ENCODE results near the gene RPS5. TPM values are rescaled to one million over a fixed set of nuclear protein-coding genes. Genes with fewer than 3 reads are reported as not detected.

Gene RPS5
- polyA plus RNA-seq, 2 of the 4 experiments (the other 2 are of a cell fraction), result 2,123 to 2,475 TPM

DNA sequence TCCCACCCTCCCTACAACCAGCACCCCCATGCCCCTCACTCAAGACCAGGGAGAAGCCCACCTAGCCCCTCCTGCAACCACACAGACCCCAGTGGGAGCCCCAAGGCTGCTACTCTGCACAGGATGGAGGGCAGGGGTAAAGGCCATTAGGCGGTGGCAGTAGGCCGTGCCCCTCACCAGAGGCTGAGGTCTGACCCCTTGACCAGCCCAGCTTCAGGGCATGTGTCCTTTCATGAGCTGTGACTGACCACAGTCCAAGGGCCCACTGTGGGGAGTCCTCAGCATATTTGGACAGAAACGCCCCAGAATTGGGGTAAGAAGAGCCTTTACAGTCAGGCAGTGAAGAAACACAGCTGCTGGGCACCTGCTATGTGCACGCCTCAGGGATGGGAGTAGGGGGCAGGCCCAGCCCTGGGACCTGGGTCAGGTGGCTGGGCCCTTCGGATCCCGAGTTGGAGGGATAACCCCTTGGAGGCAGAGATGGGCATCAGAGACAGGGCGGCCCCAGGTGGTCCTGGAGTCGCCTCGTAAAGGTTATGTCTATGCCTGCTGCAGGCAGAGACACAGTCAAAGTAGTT lies 1.7 kb upstream of the RPS5 start:
- CTCF ChIA-PET, result interaction anchor here (1.0 kb wide), 1 partner anchor 134 kb away, joined by 3 read pairs; the partner anchor contains the start of gene ZBTB45
- Histone ChIP-seq H3K4me2 (peak overlapping the region; percentile 95), H3K27ac (peak overlapping the region; percentile 99), H3K9me3 (no peaks in the 10 kb centered on the region), H3K4me1 (peaks cover 43% of the 10 kb centered on the region), H3K4me3 (peak overlapping the region; percentile 81)
- ATAC-seq, result no peak
- POLR2A ChIA-PET, result interaction anchor here (0.6 to 3.8 kb wide), 3 partner anchors 23 to 131 kb away, joined by 3 to 18 read pairs (median 7); partner anchors contain the start of genes ZNF497 and ZNF584
- DNase-seq (ENCODE audit: low read depth in 1 of 2, low spot score in 1 of 2), result no peak
- no peak for FAIRE-seq
- WGBS (ENCODE audit: missing lambda C conversion rate), result 87% methylated on average over 9 of the region's 9 CpGs
- TF ChIP-seq PHF8 (IDR thresholded peaks at IDR 0.05; ENCODE audit: borderline replicate concordance, low read depth), result no peak
- no peak for TF ChIP-seq CBX8 (IDR thresholded peaks at IDR 0.05)
- TF ChIP-seq, protein P1, sequence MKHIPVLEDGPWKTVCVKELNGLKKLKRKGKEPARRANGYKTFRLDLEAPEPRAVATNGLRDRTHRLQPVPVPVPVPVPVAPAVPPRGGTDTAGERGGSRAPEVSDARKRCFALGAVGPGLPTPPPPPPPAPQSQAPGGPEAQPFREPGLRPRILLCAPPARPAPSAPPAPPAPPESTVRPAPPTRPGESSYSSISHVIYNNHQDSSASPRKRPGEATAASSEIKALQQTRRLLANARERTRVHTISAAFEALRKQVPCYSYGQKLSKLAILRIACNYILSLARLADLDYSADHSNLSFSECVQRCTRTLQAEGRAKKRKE (CRISPR knock-in tag; IDR thresholded peaks at IDR 0.05; ENCODE audit: low read depth), result no peak
- TF ChIP-seq, protein P2, sequence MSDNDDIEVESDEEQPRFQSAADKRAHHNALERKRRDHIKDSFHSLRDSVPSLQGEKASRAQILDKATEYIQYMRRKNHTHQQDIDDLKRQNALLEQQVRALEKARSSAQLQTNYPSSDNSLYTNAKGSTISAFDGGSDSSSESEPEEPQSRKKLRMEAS (IDR thresholded peaks at IDR 0.05), result no peak
- no peak for TF ChIP-seq MYC (IDR thresholded peaks at IDR 0.05; ENCODE audit: borderline replicate concordance, low read length)
- TF ChIP-seq, protein P3, sequence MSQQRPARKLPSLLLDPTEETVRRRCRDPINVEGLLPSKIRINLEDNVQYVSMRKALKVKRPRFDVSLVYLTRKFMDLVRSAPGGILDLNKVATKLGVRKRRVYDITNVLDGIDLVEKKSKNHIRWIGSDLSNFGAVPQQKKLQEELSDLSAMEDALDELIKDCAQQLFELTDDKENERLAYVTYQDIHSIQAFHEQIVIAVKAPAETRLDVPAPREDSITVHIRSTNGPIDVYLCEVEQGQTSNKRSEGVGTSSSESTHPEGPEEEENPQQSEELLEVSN (IDR thresholded peaks at IDR 0.05; ENCODE audit: borderline replicate concordance, low read depth), result no peak

DNA sequence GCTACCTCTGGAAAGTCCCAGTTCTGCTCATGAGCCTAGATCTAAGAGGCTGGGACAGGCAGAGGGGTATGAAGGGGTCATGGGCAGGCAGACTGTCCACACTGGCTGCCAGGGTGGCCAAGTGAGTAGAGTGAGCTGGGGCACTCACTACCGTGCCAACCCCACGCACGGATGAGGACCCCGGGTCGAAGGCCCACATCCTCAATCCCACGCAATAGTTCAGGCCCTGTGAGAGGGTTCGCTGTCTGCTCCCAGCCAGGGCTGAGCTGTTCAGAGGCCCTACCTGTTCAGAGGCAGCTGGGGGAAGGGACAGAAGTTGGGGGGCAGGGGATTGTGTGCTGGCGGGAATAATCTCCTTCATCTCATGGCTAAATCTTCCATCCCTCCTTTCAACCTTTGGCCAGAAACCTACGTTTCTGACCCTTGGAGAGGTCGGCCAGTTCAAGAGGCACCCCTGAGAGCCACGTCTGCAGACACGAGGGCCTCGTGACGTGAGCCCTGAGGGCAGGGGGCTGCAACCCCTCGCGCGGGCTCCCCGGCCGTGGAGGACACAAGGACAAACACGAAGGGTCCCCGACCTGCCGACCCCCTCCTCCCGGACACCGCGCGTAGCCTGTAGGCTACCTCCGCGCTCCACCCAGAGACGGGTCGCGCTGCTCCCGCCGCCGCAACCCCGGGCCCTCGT lies 1.0 kb upstream of the RPS5 start:
- POLR2A ChIA-PET, result interaction anchor here (0.6 to 3.8 kb wide), 4 partner anchors 9 to 131 kb away, joined by 3 to 18 read pairs (median 5); partner anchors contain the start of genes ZNF497 and ZNF584
- TF ChIP-seq NPAS2 (CRISPR knock-in tag; IDR thresholded peaks at IDR 0.05; ENCODE audit: borderline replicate concordance), result peak; percentile 36; the same call in 1 of the 2 replicates
- no peak for TF ChIP-seq FOSL2 (IDR thresholded peaks at IDR 0.05)
- TF ChIP-seq FOSL2 (CRISPR knock-in tag; IDR thresholded peaks at IDR 0.05), result no peak
- no peak for TF ChIP-seq ZFP36 (IDR thresholded peaks at IDR 0.05; ENCODE audit: borderline replicate concordance, partially characterized antibody)
- no peak for TF ChIP-seq HOXB5 (CRISPR knock-in tag; IDR thresholded peaks at IDR 0.05)
- TF ChIP-seq RFX5 (IDR thresholded peaks at IDR 0.05), result no peak
- TF ChIP-seq, protein P4, sequence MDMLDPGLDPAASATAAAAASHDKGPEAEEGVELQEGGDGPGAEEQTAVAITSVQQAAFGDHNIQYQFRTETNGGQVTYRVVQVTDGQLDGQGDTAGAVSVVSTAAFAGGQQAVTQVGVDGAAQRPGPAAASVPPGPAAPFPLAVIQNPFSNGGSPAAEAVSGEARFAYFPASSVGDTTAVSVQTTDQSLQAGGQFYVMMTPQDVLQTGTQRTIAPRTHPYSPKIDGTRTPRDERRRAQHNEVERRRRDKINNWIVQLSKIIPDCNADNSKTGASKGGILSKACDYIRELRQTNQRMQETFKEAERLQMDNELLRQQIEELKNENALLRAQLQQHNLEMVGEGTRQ (IDR thresholded peaks at IDR 0.05), result no peak
- no peak for TF ChIP-seq KDM1A (IDR thresholded peaks at IDR 0.05; ENCODE audit: low read depth)
- Histone ChIP-seq H3K27ac (peak overlapping the region; percentile 99), H3K9me3 (no peaks in the 10 kb centered on the region), H3K4me1 (peaks cover 46% of the 10 kb centered on the region), H3K4me3 (peak overlapping the region; percentile 81), H3K4me2 (peak overlapping the region; percentile 95)
- ATAC-seq (peak; percentile 30 to 34), DNase-seq (ENCODE audit: low read depth in 1 of 2, low spot score in 1 of 2) (no peak), FAIRE-seq (no peak)
- CTCF ChIA-PET, result interaction anchor here (1.0 to 2.0 kb wide), 2 partner anchors 21 to 134 kb away, joined by 3 to 5 read pairs; partner anchors contain the start of gene ZBTB45
- WGBS (ENCODE audit: missing lambda C conversion rate), result 27% methylated on average over 35 of the region's 36 CpGs

DNA sequence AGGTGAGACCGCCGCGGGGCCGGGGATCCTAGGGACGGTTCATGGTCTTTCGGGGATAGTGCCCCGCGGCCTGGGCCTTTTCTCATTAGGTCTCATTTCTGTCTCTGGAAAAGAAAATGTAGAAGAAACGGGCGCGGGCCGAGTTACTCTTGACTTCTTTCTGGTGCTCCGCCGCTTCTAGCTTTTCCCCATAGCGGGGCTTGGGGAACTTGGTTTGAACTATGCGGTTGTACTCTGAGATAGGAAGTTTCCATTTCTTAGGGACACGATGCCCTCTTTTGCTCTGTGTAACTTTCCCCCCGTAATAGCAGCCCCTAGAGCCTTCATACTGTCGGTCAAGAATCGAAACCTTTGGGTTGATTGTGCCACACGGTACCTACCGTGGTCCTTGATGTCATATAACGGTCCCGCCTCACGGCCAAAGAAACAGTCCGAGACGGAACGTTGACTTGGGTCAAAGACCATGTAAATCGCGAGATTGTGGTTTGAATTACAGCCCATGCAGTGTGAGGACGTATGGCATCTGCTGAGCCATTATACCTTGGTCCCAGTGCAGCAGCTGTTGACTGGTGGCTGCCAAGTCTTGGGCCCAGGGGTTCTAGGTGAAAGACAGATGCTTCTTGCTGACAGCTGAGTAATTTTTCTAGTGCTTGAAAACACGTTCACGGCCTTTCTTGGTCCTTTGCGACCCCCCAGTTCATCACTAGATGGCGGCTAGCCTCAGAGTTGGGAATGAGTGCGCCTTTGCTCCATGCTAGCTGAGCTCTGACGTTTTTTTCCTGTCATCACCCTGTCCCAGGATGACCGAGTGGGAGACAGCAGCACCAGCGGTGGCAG lies 487 bp downstream of the RPS5 start:
- 3% methylated on average over 39 of the region's 39 CpGs for WGBS (ENCODE audit: missing lambda C conversion rate)
- TF ChIP-seq PHF8 (IDR thresholded peaks at IDR 0.05; ENCODE audit: borderline replicate concordance, low read depth) (peak; percentile 96; the same call in 1 of the 2 replicates), TFCP2L1 (CRISPR knock-in tag; IDR thresholded peaks at IDR 0.05) (no peak), HEYL (CRISPR knock-in tag; IDR thresholded peaks at IDR 0.05) (no peak), RFX5 (IDR thresholded peaks at IDR 0.05) (no peak), HOXB5 (CRISPR knock-in tag; IDR thresholded peaks at IDR 0.05) (no peak), FOSB (CRISPR knock-in tag; IDR thresholded peaks at IDR 0.05) (peak; percentile 24; the same call in 1 of the 2 replicates), HOXA7 (CRISPR knock-in tag; IDR thresholded peaks at IDR 0.05) (peak; percentile 83; the same call in 1 of the 2 replicates)
- TF ChIP-seq, protein P5, sequence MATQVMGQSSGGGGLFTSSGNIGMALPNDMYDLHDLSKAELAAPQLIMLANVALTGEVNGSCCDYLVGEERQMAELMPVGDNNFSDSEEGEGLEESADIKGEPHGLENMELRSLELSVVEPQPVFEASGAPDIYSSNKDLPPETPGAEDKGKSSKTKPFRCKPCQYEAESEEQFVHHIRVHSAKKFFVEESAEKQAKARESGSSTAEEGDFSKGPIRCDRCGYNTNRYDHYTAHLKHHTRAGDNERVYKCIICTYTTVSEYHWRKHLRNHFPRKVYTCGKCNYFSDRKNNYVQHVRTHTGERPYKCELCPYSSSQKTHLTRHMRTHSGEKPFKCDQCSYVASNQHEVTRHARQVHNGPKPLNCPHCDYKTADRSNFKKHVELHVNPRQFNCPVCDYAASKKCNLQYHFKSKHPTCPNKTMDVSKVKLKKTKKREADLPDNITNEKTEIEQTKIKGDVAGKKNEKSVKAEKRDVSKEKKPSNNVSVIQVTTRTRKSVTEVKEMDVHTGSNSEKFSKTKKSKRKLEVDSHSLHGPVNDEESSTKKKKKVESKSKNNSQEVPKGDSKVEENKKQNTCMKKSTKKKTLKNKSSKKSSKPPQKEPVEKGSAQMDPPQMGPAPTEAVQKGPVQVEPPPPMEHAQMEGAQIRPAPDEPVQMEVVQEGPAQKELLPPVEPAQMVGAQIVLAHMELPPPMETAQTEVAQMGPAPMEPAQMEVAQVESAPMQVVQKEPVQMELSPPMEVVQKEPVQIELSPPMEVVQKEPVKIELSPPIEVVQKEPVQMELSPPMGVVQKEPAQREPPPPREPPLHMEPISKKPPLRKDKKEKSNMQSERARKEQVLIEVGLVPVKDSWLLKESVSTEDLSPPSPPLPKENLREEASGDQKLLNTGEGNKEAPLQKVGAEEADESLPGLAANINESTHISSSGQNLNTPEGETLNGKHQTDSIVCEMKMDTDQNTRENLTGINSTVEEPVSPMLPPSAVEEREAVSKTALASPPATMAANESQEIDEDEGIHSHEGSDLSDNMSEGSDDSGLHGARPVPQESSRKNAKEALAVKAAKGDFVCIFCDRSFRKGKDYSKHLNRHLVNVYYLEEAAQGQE (IDR thresholded peaks at IDR 0.05), result peak; percentile 39
- TF ChIP-seq, protein P6, sequence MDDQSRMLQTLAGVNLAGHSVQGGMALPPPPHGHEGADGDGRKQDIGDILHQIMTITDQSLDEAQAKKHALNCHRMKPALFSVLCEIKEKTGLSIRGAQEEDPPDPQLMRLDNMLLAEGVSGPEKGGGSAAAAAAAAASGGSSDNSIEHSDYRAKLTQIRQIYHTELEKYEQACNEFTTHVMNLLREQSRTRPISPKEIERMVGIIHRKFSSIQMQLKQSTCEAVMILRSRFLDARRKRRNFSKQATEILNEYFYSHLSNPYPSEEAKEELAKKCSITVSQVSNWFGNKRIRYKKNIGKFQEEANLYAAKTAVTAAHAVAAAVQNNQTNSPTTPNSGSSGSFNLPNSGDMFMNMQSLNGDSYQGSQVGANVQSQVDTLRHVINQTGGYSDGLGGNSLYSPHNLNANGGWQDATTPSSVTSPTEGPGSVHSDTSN (IDR thresholded peaks at IDR 0.05), result no peak
- ChIA-PET POLR2A (interaction anchor here (1.0 to 2.5 kb wide), 3 partner anchors 21 to 62 kb away, joined by 3 to 10 read pairs (median 7); partner anchors contain the start of genes ZNF497 and ZNF584), CTCF (interaction anchor here (0.9 to 2.0 kb wide), 3 partner anchors 11 to 132 kb away, joined by 3 to 5 read pairs (median 4); partner anchors contain the start of gene ZBTB45)
- Histone ChIP-seq H3K9me3 (no peaks in the 10 kb centered on the region), H3K4me2 (peak overlapping the region; percentile 96), H3K27ac (peak overlapping the region; percentile 99), H3K4me3 (peak overlapping the region; percentile 81), H3K4me1 (peaks cover 38% of the 10 kb centered on the region)
- ATAC-seq, result peak in 1 of 2 experiments; percentile 2; a peak in 3 of 6 replicates
- FAIRE-seq, result peak; percentile 68
- DNase-seq (ENCODE audit: low read depth in 1 of 2, low spot score in 1 of 2), result no peak

Data from A549 (cell line).